Fibroblast of the conjunctiva (primary cell): ENCODE measurements around the gene GAS2L1.
"Not testable (repeated sequence)": the region's sequence is repeated elsewhere in the genome, so short reads cannot be mapped to it uniquely, and the experiment has no call there.

Experiments used
- DNase-seq: peaks from one replicate; pipeline ENCODE4 v3.0.0-alpha.2; 2010; ENCODE audit warnings: low read depth

GAS2L1 gene

DNA sequence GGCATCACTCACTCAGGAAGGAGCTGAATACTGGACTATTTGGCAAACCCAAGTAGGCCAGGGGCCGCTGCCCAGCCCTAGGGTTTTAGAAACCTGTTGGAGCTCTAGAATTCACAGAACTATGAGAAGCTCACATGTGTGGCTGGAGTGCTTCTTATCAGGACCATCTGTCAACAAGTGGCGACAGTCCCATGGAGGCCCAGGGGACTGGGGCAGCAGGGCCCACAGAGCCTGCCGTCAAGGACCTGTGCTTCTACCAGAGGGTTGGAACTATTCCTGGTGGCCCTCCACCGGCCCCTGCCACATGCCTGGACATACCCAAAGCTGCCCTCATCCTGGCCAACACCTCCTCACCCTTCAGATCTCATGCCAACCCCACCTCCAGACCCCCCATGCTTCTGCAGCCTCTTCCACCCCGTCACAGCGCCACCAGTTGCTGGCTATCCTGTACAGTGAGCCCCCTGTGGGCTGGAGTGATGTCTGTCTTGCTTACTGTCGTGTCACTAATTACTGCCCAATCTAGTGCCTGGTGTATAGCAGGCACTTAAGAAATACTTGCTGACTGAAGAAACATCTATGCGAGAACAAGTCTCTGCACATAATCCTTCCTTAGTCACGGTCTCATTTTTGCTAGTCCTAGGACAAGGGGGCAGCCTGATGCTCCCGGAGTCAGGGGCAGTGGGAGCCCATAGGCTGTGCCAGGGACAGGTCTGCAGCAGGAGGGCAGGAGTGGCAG lies 36.3 kb downstream of the GAS2L1 start:
- DNase-seq, result no peak

DNA sequence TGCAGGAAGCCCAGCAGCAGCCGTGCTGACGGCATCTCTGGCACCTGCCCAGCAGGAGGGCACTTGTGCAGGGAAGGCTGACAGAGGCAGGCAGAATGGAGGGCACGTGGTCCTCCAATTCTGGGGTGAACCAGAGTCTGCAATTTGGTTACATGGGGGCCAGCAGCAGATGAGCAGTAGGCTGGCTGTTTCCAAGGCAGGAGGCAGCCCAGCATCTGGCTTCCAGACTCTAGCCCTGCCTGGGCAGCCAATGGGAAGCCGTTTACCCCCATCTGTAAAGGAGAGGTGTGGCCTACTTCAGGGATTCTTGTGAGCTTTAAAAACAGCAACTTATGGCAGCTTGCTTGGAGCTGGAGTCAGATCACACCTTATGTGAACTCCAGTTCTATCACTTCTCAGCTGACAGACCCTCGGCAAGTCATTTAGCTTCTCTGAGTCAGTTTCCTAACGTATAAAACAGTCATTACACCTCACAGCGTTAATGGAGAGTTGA lies 36.9 kb downstream of the GAS2L1 start:
- DNase-seq, result peak; percentile 28

DNA sequence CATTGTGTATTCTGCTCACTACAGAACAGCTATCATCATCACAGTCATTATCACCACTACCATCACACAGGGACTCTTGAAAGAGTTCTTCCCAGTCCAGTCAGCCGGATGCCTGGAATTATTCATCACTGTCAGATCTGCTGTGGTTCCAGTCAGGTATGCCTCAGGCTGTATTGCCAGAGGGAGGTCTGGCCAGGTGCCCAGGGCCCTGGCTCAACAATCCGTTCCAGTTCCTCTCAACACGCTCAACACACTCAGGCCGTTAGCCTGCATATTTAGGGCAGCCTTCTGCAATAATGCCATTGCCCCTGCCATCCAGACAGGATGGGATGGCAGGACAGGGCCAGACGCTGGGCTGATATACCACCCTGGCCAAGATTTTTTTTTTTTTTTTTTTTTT lies 37.7 kb downstream of the GAS2L1 start:
- peak; percentile 59 for DNase-seq

DNA sequence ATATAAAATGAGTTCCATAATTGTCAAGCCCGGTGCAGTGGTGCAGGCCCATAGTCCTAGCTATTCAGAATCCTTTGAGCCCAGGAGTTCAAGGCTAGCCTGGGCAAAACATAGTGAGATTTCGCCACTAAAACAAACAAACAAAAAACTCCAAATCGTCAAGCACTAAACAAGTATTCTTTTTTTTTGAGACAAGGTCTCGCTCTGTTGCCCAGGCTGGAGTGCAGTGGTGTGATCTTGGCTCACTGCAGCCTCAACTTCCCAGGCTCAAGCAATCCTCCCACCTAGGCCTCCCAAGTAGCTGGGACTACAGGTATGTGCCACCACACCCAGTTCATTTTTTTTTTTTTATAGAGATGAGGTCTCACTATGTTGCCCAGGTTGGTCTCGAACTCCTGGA lies 38.4 kb downstream of the GAS2L1 start:
- DNase-seq, result not testable (repeated sequence)

DNA sequence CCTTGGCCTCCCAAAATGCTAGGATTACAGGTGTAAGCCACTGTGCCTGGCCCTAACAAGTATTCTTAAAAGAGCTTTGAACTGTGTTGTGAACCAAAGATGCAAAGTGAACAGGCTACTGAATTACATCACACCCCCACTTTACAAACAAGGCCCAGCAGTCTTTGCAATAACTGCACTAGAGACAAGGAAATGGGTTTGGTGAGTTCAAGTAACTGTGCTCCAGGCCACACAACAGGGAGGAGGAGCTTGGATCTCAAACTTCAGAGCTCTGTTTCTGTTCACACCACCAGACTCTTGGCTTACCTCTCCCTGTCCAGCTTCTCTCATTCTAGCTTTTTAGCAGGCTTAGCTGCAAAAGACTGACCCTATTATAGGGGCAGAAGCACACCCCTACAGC lies 39.5 kb downstream of the GAS2L1 start:
- DNase-seq, result no peak

DNA sequence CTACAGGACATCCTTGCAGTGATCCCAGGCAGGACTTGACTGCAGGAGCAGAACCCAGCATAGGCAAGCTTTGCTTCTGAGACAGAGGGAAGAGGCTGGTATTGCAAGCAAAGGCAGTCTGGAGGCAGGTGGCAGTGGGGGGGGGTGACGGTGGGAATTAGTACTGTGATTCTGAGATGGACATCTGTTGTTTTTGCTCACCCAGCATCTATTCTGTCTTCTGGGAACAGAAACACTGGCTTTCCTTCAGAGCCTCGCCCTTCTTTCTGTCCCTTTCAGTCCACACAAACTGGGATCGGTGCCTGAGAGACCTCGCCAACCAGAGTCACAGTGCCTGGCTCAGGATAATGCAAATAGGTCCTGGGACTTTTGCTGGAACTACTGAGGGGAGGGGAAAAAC lies 40.2 kb downstream of the GAS2L1 start:
- no peak for DNase-seq

DNA sequence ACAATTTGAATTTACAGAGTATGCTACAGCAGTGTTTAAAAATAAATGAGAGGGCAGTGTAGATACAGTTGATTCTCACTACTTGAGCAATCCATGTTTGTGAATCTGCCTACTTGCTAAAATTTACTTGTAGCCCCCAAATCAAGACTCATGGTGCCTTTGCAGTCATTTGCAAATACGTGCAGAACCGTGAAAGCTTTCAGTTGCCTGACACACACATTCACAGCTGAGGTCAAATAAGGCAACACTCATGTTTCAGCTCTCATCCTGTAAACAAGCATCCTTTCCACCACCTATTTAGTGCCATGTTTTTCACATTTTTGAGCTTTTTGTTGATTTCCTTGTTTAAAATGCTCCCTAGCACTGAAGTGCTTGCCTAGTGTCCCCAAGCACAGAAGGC lies 41.6 kb downstream of the GAS2L1 start:
- DNase-seq, result no peak

DNA sequence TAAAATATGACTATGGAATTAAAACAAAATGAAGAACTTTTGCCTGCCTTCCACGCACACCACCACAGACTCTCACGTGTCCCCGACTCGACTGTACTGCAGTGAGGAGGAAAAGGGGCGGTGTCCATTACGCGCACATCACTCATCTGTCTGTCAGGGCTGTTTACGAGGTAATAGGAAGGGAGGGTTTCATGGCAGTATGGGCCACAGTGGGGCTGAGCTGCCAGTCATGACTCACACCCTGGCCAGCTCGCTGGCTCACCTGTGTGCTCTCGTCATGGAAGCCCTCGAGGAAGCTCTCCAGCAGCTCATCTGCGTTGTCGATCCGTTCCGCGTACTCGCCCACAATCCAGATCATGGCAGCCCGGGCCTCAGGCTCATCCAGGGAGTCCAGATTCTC lies 42.5 kb downstream of the GAS2L1 start:
- no peak for DNase-seq

DNA sequence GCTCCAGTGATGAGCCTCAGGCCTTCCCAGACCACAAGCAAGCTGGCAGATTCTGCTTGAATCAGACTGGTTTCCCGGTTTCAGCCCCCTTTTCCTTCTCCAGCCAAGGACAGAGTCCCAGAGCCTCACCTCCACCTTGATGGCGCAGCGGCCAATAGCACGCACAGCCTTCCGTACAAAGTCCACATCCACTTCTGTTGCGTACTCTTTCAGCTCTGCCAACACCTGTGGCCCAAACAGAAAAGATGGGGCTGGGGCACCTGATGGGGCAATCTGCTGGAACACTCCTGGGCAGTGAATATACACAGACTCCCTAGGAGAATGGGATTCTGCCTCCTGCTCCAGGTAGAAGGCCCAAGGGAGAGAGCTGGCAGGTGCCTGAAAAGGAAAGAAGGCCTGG lies 44.6 kb downstream of the GAS2L1 start:
- DNase-seq, result no peak

DNA sequence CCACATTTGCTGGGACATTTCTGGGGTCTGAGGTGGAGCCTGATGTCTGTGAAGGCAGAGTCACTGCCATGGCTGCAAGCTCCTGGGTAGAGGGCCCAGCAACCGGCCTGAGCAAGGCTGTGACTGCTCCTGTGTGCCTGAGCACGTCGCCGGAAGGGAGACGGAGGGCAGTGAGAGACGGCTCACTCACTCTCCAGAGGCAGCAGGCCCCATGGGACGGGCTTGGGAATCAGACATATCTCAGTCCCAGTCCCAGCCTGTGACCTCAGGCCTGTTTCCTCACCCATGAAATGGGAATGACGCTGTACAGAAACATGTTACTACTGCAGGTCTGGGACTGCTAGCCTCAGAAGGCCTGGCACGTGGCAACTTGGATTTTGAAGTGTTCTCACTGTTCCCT lies 45.4 kb downstream of the GAS2L1 start:
- DNase-seq, result no peak

DNA sequence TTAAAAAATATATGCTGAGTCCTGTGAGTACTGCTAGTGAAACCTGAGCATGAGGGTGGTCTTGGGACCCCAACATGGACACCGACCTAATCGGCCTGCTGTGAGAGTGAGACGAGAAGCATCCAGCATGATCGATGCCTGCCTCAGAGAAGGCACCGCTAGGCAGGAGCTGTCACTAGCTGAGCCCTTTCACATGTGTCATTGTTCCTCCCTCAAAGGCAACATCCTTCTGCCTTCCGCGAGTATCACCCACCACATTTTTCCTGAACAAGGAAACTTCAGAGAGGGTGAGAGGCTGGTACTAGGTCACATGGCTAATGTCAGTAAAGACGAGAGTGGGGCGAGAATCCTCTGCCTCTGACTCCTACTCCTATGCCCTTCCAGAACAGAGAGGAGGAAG lies 46.3 kb downstream of the GAS2L1 start:
- DNase-seq, result no peak

DNA sequence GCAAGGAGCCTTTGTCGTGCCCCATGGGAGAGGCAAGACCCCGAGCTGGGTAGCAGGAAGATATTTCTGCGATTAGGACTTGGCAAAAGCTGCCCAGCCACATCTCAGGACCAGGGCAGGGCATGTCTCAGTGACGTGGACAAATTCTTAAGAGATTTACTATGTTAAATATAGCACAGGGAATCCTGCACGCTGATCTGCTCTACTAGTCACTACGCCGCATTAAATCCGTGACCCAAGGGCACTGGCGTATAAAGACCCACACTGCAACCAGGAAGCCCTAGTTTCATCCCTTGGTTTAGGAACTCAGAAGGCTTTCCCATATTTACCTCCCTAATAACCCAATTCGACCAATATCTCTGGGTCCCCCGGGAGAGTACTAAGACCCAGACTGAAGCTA lies 46.8 kb downstream of the GAS2L1 start:
- no peak for DNase-seq

DNA sequence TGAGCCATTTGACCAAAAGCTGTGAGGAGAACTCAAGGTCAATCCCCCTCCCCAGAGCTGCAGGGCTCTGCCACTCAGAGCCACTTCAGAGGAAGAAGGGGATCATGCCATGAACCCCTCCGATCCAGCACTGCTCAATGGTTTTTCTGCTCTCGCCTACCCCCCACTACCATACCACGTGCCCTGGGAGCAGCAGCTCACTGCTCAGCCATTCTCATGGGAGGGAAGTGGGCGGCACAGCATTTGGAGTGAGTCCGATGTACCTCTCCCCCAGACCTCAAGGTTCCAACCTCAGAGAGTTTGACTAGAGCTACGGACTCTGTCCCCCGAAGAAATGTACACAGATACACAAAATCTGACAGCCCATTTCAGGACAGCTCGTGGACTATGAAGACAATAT lies 47.4 kb downstream of the GAS2L1 start:
- no peak for DNase-seq

DNA sequence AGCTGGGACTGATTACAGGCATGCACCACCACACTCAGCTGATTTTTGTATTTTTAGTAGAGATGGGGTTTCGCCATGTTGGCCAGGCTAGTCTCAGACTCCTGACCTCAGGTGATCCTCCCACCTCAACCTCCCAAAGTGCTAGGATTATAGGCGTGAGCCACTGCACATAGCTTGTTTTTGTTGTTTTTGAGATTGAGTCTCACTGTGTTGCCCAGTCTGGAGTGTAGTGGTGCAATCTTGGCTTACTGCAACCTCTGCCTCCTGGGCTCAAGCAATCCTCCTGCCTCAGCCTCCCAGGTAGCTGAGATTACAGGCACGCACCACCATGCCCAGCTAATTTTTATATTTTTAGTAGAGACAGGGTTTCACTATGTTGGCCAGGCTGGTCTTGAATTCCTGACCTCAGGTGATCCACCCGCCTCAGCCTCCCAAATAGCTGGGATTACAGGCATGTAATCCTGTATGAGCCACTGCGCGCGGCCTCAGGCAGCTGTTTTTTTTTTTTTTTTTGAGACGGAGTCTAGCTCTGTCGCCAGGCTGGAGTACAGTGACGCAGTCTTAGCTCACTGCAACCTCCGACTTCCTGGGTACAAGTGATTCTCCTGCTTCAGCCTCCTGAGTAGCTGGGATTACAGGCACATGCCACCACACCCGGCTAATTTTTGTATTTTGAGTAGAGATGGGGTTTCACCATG lies 50.9 kb downstream of the GAS2L1 start:
- DNase-seq, result not testable (repeated sequence)

DNA sequence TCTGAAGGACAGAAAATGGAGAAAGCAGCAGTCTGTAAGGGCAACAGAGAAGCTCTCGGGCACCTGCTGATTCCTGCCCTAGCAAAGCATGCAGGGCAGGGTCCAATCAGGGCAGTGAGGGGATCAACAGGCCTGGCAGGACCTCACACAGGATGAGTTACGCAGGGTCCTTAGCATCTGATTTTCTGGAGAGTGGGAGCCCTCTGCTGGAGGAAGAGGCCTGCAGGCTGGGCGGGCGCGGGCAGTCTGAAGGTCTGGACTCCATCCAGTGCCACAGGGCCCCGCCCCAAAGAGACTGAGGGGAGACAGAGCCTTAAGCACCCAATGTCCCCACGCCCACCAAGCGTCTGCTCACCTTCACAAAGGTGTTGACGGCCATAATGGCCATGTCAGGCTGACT lies 53.0 kb downstream of the GAS2L1 start:
- DNase-seq, result peak; percentile 41
